ENCODE results near the gene PDILT.

Gene PDILT

GRCh38 chr16:20391045-20391444 is 13.5 kb downstream of the PDILT start:
- TF ChIP-seq POLR2A (IDR thresholded peaks at IDR 0.05; ENCODE audit: low read length) (no peak), GATA1 (IDR thresholded peaks at IDR 0.05; ENCODE audit: low read depth, low read length) (no peak)
- DNase-seq = no peak

- DNase-seq = no peak
- no peak for TF ChIP-seq POLR2A (IDR thresholded peaks at IDR 0.05; ENCODE audit: low read length)
- TF ChIP-seq GATA1 (IDR thresholded peaks at IDR 0.05; ENCODE audit: low read depth, low read length) = no peak
Observed at GRCh38 chr16:20388854-20389253, 15.7 kb downstream of the PDILT start.

- no peak for TF ChIP-seq POLR2A (IDR thresholded peaks at IDR 0.05; ENCODE audit: low read length)
- no peak for TF ChIP-seq GATA1 (IDR thresholded peaks at IDR 0.05; ENCODE audit: low read depth, low read length)
- DNase-seq = no peak
Observed at GRCh38 chr16:20387978-20388377, 16.6 kb downstream of the PDILT start.

- TF ChIP-seq POLR2A (IDR thresholded peaks at IDR 0.05; ENCODE audit: low read length) = no peak
- TF ChIP-seq GATA1 (IDR thresholded peaks at IDR 0.05; ENCODE audit: low read depth, low read length) = no peak
- DNase-seq = peak; percentile 40 to 70
Observed at GRCh38 chr16:20385844-20386832, 18.4 kb downstream of the PDILT start.

DNA sequence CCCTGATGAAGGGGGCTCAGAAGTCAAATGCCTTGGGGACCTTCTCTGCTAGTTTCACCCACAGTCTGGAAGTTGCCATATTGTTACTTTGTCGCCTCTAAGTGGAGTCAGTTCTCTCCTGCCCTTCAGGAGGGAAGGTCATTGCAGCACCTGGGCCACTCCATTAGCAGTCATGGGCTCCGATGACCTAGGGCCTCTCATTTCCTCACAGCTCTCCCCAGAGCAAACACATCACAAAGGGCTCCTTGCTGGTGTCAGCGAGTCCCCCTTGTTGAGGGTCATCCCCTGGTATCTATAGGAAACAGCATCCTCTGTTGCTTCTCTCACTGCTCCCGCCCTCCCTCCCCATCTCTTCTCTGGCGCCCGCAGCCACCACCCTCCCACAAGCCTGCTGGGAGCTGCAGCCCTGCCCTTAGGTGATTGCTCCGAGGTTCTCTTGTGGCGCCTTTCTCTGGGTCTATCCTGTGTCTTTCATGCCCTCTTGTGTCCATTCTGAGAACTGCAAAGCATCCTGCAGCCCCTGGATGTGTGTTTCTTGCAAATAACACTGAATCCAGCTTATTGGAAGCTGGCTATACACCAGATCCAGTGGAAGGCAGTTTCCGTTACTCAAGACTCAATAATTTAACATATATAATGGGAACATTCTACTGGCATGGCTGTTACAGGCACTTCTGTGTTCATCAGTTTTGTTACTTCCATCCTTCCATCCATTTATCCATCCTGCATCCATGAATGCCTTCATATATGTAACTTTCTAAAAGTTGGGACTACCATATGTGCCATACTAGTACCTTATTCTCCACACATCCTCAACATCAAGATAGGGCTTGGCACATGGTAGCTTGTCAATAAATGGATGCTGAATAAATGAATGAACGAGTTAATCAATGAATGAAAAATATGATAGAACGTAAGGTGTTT is 21.2 kb downstream of the PDILT start:
- peak; percentile 44 to 64 for DNase-seq
- TF ChIP-seq POLR2A (IDR thresholded peaks at IDR 0.05; ENCODE audit: low read length) (no peak), GATA1 (IDR thresholded peaks at IDR 0.05; ENCODE audit: low read depth, low read length) (no peak)

GRCh38 chr16:20382202-20382948 is 22.2 kb downstream of the PDILT start:
- no peak for TF ChIP-seq GATA1 (IDR thresholded peaks at IDR 0.05; ENCODE audit: low read depth, low read length)
- TF ChIP-seq POLR2A (IDR thresholded peaks at IDR 0.05; ENCODE audit: low read length) = no peak
- DNase-seq = no peak

DNA sequence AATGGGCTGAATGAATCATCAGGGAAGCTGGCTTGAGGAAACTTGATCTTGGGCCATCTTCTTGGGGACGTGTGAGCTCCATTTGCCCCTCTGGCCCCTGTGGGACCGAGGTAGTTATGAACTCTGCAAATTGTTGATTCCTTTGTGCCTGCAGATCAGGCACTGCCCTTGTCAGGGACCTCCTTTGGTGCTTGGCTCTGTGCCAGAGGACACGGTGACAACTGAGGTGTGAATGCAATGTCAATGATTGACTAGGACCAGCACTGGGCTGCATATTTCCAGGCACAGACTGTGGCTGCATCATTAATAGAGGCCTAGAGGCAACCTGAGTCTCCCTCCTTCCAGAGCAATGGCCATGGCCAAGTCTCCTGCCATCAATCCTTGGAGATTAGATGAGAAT is 23.8 kb downstream of the PDILT start:
- TF ChIP-seq POLR2A (IDR thresholded peaks at IDR 0.05; ENCODE audit: low read length) (no peak), GATA1 (IDR thresholded peaks at IDR 0.05; ENCODE audit: low read depth, low read length) (no peak)
- DNase-seq = no peak

GRCh38 chr16:20377181-20377580 is 27.4 kb downstream of the PDILT start:
- TF ChIP-seq GATA1 (IDR thresholded peaks at IDR 0.05; ENCODE audit: low read depth, low read length) = no peak
- TF ChIP-seq POLR2A (IDR thresholded peaks at IDR 0.05; ENCODE audit: low read length) = no peak
- no peak for DNase-seq

DNA sequence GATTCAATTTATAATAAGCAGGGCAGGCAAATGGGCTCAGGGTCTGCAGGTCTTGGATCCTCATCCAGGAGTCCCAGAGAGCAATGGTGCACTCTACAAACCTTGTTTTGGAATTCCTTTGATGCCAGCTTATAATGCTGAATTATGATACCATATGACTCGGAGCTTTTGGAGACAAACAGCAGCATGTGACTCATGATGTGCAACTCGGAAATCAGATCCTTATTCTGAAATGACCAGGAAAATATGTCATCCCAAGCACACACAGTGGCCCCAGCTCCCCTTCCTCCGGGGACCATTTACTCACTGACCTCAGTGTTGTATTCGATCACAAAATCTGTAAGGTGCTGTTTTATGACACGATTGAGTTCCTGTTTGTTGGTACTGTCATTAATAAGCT is 31.8 kb downstream of the PDILT start:
- DNase-seq = no peak
- no peak for TF ChIP-seq POLR2A (IDR thresholded peaks at IDR 0.05; ENCODE audit: low read length)
- no peak for TF ChIP-seq GATA1 (IDR thresholded peaks at IDR 0.05; ENCODE audit: low read depth, low read length)

- no peak for DNase-seq
- TF ChIP-seq GATA1 (IDR thresholded peaks at IDR 0.05; ENCODE audit: low read depth, low read length) (no peak), POLR2A (IDR thresholded peaks at IDR 0.05; ENCODE audit: low read length) (no peak)
Observed at GRCh38 chr16:20369452-20370054, 35.0 kb downstream of the PDILT start.

- TF ChIP-seq GATA1 (IDR thresholded peaks at IDR 0.05; ENCODE audit: low read depth, low read length) (no peak), POLR2A (IDR thresholded peaks at IDR 0.05; ENCODE audit: low read length) (no peak)
- no peak for DNase-seq
Observed at GRCh38 chr16:20364051-20364450, 40.5 kb downstream of the PDILT start.

DNA sequence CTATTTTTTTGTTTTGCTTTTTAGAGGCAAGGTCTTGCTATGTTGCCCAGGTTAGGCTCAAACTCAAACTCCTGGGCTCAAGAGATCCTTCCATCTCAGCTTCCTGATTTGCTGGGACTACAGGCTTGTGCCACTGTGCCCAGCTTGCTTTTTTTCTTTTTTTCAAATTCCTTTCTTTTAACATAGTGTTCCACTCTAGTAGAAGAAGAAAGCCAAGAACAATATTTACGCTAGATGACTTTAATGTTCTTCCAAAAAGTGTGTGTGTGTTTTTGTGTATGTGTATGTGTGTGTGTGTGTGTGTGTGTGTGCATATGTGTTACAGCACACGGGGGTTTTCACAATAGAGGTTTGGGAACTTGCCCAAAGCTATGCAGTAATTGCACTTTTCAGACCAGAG is 41.3 kb downstream of the PDILT start:
- DNase-seq = no peak
- TF ChIP-seq GATA1 (IDR thresholded peaks at IDR 0.05; ENCODE audit: low read depth, low read length) (no peak), POLR2A (IDR thresholded peaks at IDR 0.05; ENCODE audit: low read length) (no peak)

GRCh38 chr16:20359997-20360396 is 44.5 kb downstream of the PDILT start:
- peak in 1 of 2 experiments; percentile 25 for DNase-seq
- TF ChIP-seq GATA1 (IDR thresholded peaks at IDR 0.05; ENCODE audit: low read depth, low read length) (no peak), POLR2A (IDR thresholded peaks at IDR 0.05; ENCODE audit: low read length) (no peak)
